PC-3 (cell line): ENCODE results near the gene SLC11A2.

Experiments
- CTCF ChIP-seq: fragments of 300-600 bp; sonication (generic); conservative IDR thresholded peaks from 2 replicates; pipeline ENCODE4 v1.5.1; 2017; ENCODE audit warnings: antibody characterized with exemption, low read depth, mild to moderate bottlenecking, low read length
- EZH2 ChIP-seq: fragments of 300-600 bp; sonication (generic); IDR thresholded peaks from one replicate; pipeline ENCODE4 v1.6.1; 2017; ENCODE audit warnings: antibody characterized with exemption, mild to moderate bottlenecking, low read length; ENCODE audit not compliant: unreplicated experiment
- EZH2phosphoT487 ChIP-seq: fragments of 300-600 bp; sonication (generic); IDR thresholded peaks from 2 replicates; pipeline ENCODE4 v1.6.1; 2018; ENCODE audit warnings: mild to moderate bottlenecking, antibody characterized with exemption, low read length, borderline replicate concordance

DNA sequence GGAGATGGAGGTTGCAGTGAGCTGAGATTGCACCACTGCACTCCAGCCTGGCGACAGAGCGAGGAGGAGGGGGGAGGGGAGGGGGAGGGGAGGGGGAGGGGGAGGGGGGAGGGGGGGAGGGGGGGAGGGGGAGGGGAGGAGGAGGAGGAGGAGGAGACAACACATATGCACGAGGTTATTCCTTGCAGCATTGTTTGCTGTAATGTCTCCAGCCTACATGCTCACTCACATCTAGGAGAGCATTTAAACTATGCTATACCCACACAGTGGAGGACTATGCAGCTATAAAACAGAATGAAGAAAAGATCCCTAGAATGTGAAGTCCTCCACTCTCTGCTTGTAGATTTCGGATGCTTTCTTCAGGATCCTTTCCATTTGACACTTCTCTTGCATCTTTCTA, 77.4 kb downstream of the SLC11A2 start:
- TF ChIP-seq CTCF: no peak
- no peak for TF ChIP-seq EZH2phosphoT487
- no peak for TF ChIP-seq EZH2
